Tibial nerve (tissue), 4 donors: ENCODE measurements around the gene DNAH6.

Source experiments
- CTCF ChIP-seq, 5 experiments: fragments of 200-600 bp in 3 of 5; fragments of 450-650 bp in 2 of 5; sonication (generic) in 3 of 5; IDR thresholded peaks; one replicate each; pipeline ENCODE4 v1.5.1; 2016 to 2019; ENCODE audit warnings: antibody characterized with exemption in 5 of 5, mild to moderate bottlenecking in 3 of 5, moderate library complexity in 2 of 5
- EP300 ChIP-seq, 2 donors: sonication (generic); formaldehyde crosslinking; IDR thresholded peaks; one replicate each; pipeline ENCODE4 v1.6.1; 2017; ENCODE audit warnings: antibody characterized with exemption in 2 of 2, mild to moderate bottlenecking in 1 of 2
- POLR2A ChIP-seq, 2 donors: fragments of 450-650 bp; IDR thresholded peaks; one replicate each; pipeline ENCODE4 v1.6.1; 2017; ENCODE audit warnings: antibody characterized with exemption in 2 of 2, mild to moderate bottlenecking in 2 of 2, moderate library complexity in 2 of 2

GRCh38 chr2:84723831-84724230, 207.5 kb downstream of the DNAH6 start:
- TF ChIP-seq CTCF (IDR thresholded peaks at IDR 0.05) (no peak), POLR2A (IDR thresholded peaks at IDR 0.05) (no peak), EP300 (IDR thresholded peaks at IDR 0.05) (no peak)
